Liver (tissue), 9 donors: ENCODE results near the gene DRD4. TPM values are rescaled to one million over a fixed set of nuclear protein-coding genes. Genes with fewer than 3 reads are reported as not detected.
"Not testable (repeated sequence)": the region's sequence is repeated elsewhere in the genome, so short reads cannot be mapped to it uniquely, and the experiment has no call there.

Experiments
- DNase-seq: peaks from one replicate; pipeline ENCODE4 v3.0.0-alpha.2; 2017; ENCODE audit warnings: low spot score
- H3K27ac ChIP-seq, 2 donors: one replicate each; pipeline ENCODE4 v1.7.0; 2013; ENCODE audit warnings: inconsistent platforms in 2 of 2, low read length in 2 of 2, control low read depth in 1 of 2, low read depth in 1 of 2, mild to moderate bottlenecking in 1 of 2
- H3K27me3 ChIP-seq, 4 donors: one replicate each; pipeline versions ENCODE4 v1.6.1 to v1.7.0; 2013; ENCODE audit warnings: low read length in 3 of 4, inconsistent platforms in 1 of 4, mild to moderate bottlenecking in 1 of 4, moderate library complexity in 1 of 4; ENCODE audit not compliant: control insufficient read depth in 4 of 4, insufficient read depth in 4 of 4
- H3K36me3 ChIP-seq, 4 donors: one replicate each; pipeline versions ENCODE4 v1.6.1 to v1.7.0; 2013; ENCODE audit warnings: low read length in 3 of 4, mild to moderate bottlenecking in 3 of 4, low read depth in 1 of 4, moderate library complexity in 1 of 4; ENCODE audit not compliant: control insufficient read depth in 4 of 4, insufficient read depth in 3 of 4
- H3K4me1 ChIP-seq, 4 donors: one replicate each; pipeline versions ENCODE4 v1.6.1 to v1.7.0; 2013; ENCODE audit warnings: low read length in 3 of 4, mild to moderate bottlenecking in 3 of 4, moderate library complexity in 1 of 4; ENCODE audit not compliant: control insufficient read depth in 4 of 4, insufficient read depth in 4 of 4
- H3K4me3 ChIP-seq, 3 donors: one replicate each; pipeline versions ENCODE4 v1.6.1 to v1.7.0; 2013; ENCODE audit warnings: low read length in 3 of 3, control low read depth in 1 of 3, low read depth in 1 of 3, mild to moderate bottlenecking in 1 of 3
- H3K9ac ChIP-seq, 2 donors: one replicate each; pipeline ENCODE4 v1.7.0; 2013; ENCODE audit warnings: low read length in 2 of 2, mild to moderate bottlenecking in 2 of 2, moderate library complexity in 2 of 2, control low read depth in 1 of 2, low read depth in 1 of 2
- H3K9me3 ChIP-seq, 4 donors: one replicate each; pipeline versions ENCODE4 v1.6.1 to v1.7.0; 2013; ENCODE audit warnings: low read length in 3 of 4; ENCODE audit not compliant: control insufficient read depth in 4 of 4
- ATF3 ChIP-seq: IDR thresholded peaks from 2 replicates; pipeline ENCODE4 v1.6.1; 2016; ENCODE audit warnings: antibody characterized with exemption
- EGR1 ChIP-seq, 2 donors: IDR thresholded peaks; 2 replicates each; pipeline ENCODE4 v1.6.1; 2016 to 2018; ENCODE audit warnings: antibody characterized with exemption in 2 of 2, low read depth in 2 of 2
- FOXA1 ChIP-seq: IDR thresholded peaks from 2 replicates; pipeline ENCODE4 v1.6.1; 2016; ENCODE audit warnings: antibody characterized with exemption
- GABPA ChIP-seq, 2 donors: IDR thresholded peaks in 1 of 2; conservative IDR thresholded peaks in 1 of 2; 2 replicates each; pipeline ENCODE4 v1.6.1; 2016; ENCODE audit warnings: antibody characterized with exemption in 2 of 2, mild to moderate bottlenecking in 1 of 2, moderate library complexity in 1 of 2
- HNF4A ChIP-seq, 2 donors: conservative IDR thresholded peaks; 2 replicates each; pipeline ENCODE4 v1.6.1; 2016; ENCODE audit warnings: antibody characterized with exemption in 2 of 2, mild to moderate bottlenecking in 2 of 2
- JUND ChIP-seq, 2 donors: IDR thresholded peaks; 2 replicates each; pipeline ENCODE4 v1.6.1; 2016; ENCODE audit warnings: antibody characterized with exemption in 2 of 2
- NR2F2 ChIP-seq: IDR thresholded peaks from 2 replicates; pipeline ENCODE4 v1.6.1; 2016; ENCODE audit warnings: antibody characterized with exemption
- RAD21 ChIP-seq, 2 donors: IDR thresholded peaks; 2 replicates each; pipeline ENCODE4 v1.6.1; 2016; ENCODE audit warnings: antibody characterized with exemption in 2 of 2, mild to moderate bottlenecking in 2 of 2
- RXRA ChIP-seq, 2 donors: IDR thresholded peaks; 2 replicates each; pipeline ENCODE4 v1.6.1; 2017 to 2018; ENCODE audit warnings: antibody characterized with exemption in 2 of 2, mild to moderate bottlenecking in 1 of 2
- SP1 ChIP-seq: IDR thresholded peaks from 2 replicates; pipeline ENCODE4 v1.6.1; 2018; ENCODE audit warnings: antibody characterized with exemption, mild to moderate bottlenecking
- TAF1 ChIP-seq: conservative IDR thresholded peaks from 2 replicates; pipeline ENCODE4 v1.6.1; 2016; ENCODE audit warnings: antibody characterized with exemption, mild to moderate bottlenecking
- YY1 ChIP-seq: IDR thresholded peaks from 2 replicates; pipeline ENCODE4 v1.6.1; 2016; ENCODE audit warnings: antibody characterized with exemption, mild to moderate bottlenecking
- WGBS: extraction: QIAGEN DNeasy Blood & Tissue Kit; methylation state at CpG from one replicate; pipeline ENCODE4 v1.1.7; 2013; 5-methylcytosine and 5-hydroxymethylcytosine counted together
- polyA plus RNA-seq, 2 donors: library from polyadenylated mRNA; stranded (reverse) in 1 of 2; unstranded in 1 of 2; fragments of 200-250 nt in 1 of 2; fragments of >200 nt in 1 of 2; fragmentation: Nextera tagmentation in 1 of 2; extraction: Ambion mirVana in 1 of 2; gene quantifications; one replicate each; pipeline versions ENCODE4 v1.2.1 to v1.2.3, GENCODE V29; 2013 to 2015
- total RNA-seq, 2 donors: library from RNA; depleted of rRNA; stranded (reverse); fragments of >200 nt; gene quantifications; one replicate each; pipeline ENCODE4 v1.2.3, GENCODE V29; 2014
- TF ChIP-seq, protein P1 (sequence below): IDR thresholded peaks from 2 replicates; pipeline ENCODE4 v1.6.1; 2016; ENCODE audit warnings: antibody characterized with exemption
- TF ChIP-seq, protein P2 (sequence below): IDR thresholded peaks from 2 replicates; pipeline ENCODE4 v1.6.1; 2016; ENCODE audit warnings: antibody characterized with exemption
- TF ChIP-seq, protein P3 (sequence below): IDR thresholded peaks from 2 replicates; pipeline ENCODE4 v1.6.1; 2016; ENCODE audit warnings: antibody characterized with exemption, mild to moderate bottlenecking
- donor health status: healthy.
- donor health status: healthy.
- donor health status: healthy.
- donor health status: healthy.
- donor health status: healthy.

The DRD4 gene
- total and polyA plus RNA-seq, 4 donors = not detected

DNA sequence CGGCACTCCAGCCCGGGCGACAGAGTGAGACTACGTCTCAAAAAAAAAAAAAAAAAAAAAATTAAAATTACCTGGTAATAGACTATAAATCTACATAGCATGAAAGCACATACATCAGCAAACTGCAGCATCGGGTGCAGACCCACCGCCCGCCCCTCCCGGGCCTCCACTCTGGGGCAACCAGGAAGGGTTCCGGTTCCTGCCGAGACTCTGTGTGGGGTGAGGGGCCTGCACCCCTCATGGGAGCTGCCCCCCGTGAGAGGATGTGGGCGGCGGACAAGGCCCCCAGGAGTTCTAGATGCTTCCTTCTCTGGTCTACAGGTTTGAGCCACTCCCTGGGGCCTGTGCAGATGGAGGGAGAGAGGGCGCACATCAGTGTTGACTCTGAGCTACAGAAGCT is 9.1 kb downstream of the DRD4 start:
- H3K4me1 ChIP-seq = peaks cover 2 to 11% (median 5%) of the 10 kb centered on the region in 4 donors
- no peak overlapping the region for H3K9ac ChIP-seq
- no peak for DNase-seq
- H3K4me3 ChIP-seq = no peak overlapping the region
- 88% methylated on average over 14 of the region's 14 CpGs for WGBS
- H3K27ac ChIP-seq = no peak overlapping the region
- H3K9me3 ChIP-seq = no peaks in the 10 kb centered on the region
- H3K27me3 ChIP-seq = no peaks in the 10 kb centered on the region
- H3K36me3 ChIP-seq = peaks cover 0 to 8% (median 4%) of the 10 kb centered on the region in 4 donors
- TF ChIP-seq EGR1 (IDR thresholded peaks at IDR 0.05; ENCODE audit: low read depth in 2 of 2) (no peak), JUND (IDR thresholded peaks at IDR 0.05) (no peak), TAF1 (no peak)

- H3K9ac ChIP-seq, H3K36me3 ChIP-seq: not testable (repeated sequence)
Observed at GRCh38 chr11:647672-648158, 10.6 kb downstream of the DRD4 start.

More at GRCh38 chr11:647672-648158, 10.6 kb downstream of the DRD4 start:
- not testable (repeated sequence) for DNase-seq, H3K9me3 ChIP-seq, H3K27me3 ChIP-seq, H3K4me1 ChIP-seq, H3K4me3 ChIP-seq
- 43% methylated on average over 10 of the region's 14 CpGs for WGBS
- TF ChIP-seq HNF4A (conservative IDR thresholded peaks at IDR 0.05) (peak; percentile 88 to 94), EGR1 (IDR thresholded peaks at IDR 0.05; ENCODE audit: low read depth in 2 of 2) (peak; percentile 95 to 96), JUND (IDR thresholded peaks at IDR 0.05) (peak in 1 of 2 donors; percentile 87), SP1 (peak; percentile 79), RAD21 (IDR thresholded peaks at IDR 0.05) (peak; percentile 23 to 30), NR2F2 (peak; percentile 56), FOXA1 (peak; percentile 42), YY1 (peak; percentile 39), GABPA (IDR thresholded peaks at IDR 0.05 in 1 of 2, conservative IDR thresholded peaks at IDR 0.05 in 1 of 2) (peak in 1 of 2 donors; percentile 18), RXRA (IDR thresholded peaks at IDR 0.05) (peak; percentile 80 to 95), ATF3 (peak; percentile 80)
- TF ChIP-seq, protein P1, sequence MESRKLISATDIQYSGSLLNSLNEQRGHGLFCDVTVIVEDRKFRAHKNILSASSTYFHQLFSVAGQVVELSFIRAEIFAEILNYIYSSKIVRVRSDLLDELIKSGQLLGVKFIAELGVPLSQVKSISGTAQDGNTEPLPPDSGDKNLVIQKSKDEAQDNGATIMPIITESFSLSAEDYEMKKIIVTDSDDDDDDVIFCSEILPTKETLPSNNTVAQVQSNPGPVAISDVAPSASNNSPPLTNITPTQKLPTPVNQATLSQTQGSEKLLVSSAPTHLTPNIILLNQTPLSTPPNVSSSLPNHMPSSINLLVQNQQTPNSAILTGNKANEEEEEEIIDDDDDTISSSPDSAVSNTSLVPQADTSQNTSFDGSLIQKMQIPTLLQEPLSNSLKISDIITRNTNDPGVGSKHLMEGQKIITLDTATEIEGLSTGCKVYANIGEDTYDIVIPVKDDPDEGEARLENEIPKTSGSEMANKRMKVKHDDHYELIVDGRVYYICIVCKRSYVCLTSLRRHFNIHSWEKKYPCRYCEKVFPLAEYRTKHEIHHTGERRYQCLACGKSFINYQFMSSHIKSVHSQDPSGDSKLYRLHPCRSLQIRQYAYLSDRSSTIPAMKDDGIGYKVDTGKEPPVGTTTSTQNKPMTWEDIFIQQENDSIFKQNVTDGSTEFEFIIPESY = peak; percentile 79
- TF ChIP-seq, protein P2, sequence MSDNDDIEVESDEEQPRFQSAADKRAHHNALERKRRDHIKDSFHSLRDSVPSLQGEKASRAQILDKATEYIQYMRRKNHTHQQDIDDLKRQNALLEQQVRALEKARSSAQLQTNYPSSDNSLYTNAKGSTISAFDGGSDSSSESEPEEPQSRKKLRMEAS = peak; percentile 92
- TF ChIP-seq, protein P3, sequence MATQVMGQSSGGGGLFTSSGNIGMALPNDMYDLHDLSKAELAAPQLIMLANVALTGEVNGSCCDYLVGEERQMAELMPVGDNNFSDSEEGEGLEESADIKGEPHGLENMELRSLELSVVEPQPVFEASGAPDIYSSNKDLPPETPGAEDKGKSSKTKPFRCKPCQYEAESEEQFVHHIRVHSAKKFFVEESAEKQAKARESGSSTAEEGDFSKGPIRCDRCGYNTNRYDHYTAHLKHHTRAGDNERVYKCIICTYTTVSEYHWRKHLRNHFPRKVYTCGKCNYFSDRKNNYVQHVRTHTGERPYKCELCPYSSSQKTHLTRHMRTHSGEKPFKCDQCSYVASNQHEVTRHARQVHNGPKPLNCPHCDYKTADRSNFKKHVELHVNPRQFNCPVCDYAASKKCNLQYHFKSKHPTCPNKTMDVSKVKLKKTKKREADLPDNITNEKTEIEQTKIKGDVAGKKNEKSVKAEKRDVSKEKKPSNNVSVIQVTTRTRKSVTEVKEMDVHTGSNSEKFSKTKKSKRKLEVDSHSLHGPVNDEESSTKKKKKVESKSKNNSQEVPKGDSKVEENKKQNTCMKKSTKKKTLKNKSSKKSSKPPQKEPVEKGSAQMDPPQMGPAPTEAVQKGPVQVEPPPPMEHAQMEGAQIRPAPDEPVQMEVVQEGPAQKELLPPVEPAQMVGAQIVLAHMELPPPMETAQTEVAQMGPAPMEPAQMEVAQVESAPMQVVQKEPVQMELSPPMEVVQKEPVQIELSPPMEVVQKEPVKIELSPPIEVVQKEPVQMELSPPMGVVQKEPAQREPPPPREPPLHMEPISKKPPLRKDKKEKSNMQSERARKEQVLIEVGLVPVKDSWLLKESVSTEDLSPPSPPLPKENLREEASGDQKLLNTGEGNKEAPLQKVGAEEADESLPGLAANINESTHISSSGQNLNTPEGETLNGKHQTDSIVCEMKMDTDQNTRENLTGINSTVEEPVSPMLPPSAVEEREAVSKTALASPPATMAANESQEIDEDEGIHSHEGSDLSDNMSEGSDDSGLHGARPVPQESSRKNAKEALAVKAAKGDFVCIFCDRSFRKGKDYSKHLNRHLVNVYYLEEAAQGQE = peak; percentile 41
- peak overlapping the region; percentile 64 to 77 for H3K27ac ChIP-seq
